ENCODE results near the gene ALAD. TPM values are rescaled to one million over a fixed set of nuclear protein-coding genes. Genes with fewer than 3 reads are reported as not detected.
A peak's percentile ranks its signal among the peaks of the same experiment; 100 is the strongest.

The ALAD gene
- total and polyA plus RNA-seq, 7 donors = 14.8 to 50.2 (median 31.0) TPM

DNA sequence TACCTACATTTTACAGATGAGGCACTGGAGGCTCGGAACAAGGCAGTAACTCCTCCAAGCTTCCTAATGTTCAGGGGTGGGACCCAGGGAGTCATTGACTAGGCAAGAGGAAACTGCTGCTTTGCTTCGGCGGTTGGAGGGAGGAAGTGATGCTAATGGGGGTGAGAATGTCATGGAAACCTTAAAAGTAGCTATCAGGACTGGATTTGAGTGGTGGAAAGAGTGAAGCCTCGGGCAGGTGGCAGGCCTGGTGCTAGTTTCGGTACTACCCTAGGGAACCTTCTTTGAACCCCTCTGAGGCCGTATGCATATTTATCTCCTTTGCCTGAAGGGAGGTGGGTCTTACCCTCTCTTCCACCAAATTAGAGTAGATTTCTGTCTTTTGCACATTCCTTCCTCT lies 50.1 kb downstream of the ALAD start:
- 27 to 46% methylated on average over 6 of the region's 6 CpGs for WGBS, 2 donors
- H3K4me1 ChIP-seq = peaks cover 0 to 16% (median 13%) of the 10 kb centered on the region in 4 donors

DNA sequence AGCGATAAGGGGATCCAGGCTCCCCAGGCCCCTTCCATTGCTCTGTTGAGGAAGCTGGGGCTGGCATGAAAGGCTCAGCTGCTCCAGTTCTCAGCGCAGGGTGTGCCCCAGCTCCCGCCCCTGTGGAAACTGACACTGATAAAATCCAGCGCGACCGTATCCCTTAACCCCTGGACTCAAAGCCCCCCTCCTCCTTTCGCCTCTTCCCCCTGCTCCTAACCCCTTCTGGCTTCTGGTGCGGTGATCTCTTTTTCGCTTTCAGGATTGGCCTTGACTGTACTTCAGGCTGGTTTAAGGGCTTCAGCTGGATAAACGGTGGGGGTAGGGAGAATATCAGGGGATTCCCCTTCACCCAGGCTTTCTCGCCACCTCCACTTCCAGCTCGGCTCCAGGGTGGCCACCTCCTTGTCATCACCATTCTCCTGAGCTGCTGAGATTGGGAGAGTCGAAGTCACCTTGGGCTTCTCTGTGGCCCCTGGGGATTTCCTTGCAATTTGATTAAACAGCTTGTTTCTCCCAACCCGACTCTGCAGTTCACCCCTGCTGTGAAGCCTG lies 50.9 kb downstream of the ALAD start:
- intact Hi-C loops (cut with DNase I) = no loop called here
- peak overlapping the region; percentile 31 to 59 (median 57) for H3K4me3 ChIP-seq
- TF ChIP-seq, protein P1, sequence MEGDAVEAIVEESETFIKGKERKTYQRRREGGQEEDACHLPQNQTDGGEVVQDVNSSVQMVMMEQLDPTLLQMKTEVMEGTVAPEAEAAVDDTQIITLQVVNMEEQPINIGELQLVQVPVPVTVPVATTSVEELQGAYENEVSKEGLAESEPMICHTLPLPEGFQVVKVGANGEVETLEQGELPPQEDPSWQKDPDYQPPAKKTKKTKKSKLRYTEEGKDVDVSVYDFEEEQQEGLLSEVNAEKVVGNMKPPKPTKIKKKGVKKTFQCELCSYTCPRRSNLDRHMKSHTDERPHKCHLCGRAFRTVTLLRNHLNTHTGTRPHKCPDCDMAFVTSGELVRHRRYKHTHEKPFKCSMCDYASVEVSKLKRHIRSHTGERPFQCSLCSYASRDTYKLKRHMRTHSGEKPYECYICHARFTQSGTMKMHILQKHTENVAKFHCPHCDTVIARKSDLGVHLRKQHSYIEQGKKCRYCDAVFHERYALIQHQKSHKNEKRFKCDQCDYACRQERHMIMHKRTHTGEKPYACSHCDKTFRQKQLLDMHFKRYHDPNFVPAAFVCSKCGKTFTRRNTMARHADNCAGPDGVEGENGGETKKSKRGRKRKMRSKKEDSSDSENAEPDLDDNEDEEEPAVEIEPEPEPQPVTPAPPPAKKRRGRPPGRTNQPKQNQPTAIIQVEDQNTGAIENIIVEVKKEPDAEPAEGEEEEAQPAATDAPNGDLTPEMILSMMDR (IDR thresholded peaks at IDR 0.05) = no peak
- TF ChIP-seq EP300 (IDR thresholded peaks at IDR 0.05) (no peak), POLR2AphosphoS5 (IDR thresholded peaks at IDR 0.05) (no peak), POLR2A (IDR thresholded peaks at IDR 0.05) (no peak)
- peak overlapping the region in 2 of 4 donors; percentile 15 to 56 for H3K27ac ChIP-seq
- peaks cover 0 to 16% (median 15%) of the 10 kb centered on the region in 4 donors for H3K4me1 ChIP-seq
- no peak for DNase-seq
- no peaks in the 10 kb centered on the region for H3K36me3 ChIP-seq
- no peaks in the 10 kb centered on the region for H3K9me3 ChIP-seq
- peaks cover 0 to 25% (median 2%) of the 10 kb centered on the region in 3 donors for H3K27me3 ChIP-seq
- WGBS, 2 donors = 2 to 9% methylated on average over 14 of the region's 14 CpGs

More for the DNA sequence above, 50.1 kb downstream of the ALAD start:
- Histone ChIP-seq H3K4me3 (no peak overlapping the region), H3K9me3 (no peaks in the 10 kb centered on the region), H3K36me3 (no peaks in the 10 kb centered on the region), H3K27ac (no peak overlapping the region), H3K27me3 (peaks cover 0 to 25% (median 2%) of the 10 kb centered on the region in 3 donors)
- no peak for DNase-seq
- TF ChIP-seq, protein P1 (IDR thresholded peaks at IDR 0.05) = no peak
- TF ChIP-seq POLR2AphosphoS5 (IDR thresholded peaks at IDR 0.05) (no peak), EP300 (IDR thresholded peaks at IDR 0.05) (no peak), POLR2A (IDR thresholded peaks at IDR 0.05) (no peak)
- intact Hi-C loops (cut with DNase I) = no loop called here

DNA sequence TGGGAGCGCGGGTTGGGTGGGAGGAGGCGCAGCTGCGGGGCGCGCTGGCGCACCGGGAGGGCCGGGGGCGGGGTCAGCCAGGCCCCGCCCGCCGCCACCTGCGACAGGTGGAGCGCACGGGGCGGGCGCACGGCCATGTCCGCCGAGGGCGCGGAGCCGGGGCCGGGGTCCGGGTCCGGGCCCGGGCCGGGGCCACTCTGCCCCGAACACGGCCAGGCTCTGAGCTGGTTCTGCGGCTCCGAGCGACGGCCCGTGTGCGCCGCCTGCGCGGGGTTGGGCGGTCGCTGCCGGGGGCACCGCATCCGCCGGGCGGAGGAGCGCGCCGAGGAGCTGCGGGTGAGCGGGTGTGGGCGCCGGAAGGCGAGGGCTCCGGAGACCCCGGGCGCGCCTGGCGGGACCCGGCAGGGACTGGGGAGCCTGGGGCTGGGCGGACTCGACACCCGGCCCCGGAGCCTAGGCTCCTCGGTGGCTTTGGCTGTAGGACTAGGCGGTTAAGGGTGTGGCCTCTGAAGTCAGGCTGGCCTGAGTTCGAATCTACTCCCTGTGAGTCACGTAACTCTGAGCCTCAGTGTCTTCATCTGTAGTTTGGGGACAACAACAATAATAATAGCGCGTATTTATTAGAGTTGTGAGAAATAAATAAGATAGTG lies 51.5 kb downstream of the ALAD start, which contains the start of gene BSPRY:
BSPRY (plus strand) TSS at position 97 of the 650 bp plus-strand sequence; CDS start at position 136, 39 bp downstream.
- H3K27me3 ChIP-seq = peaks cover 0 to 25% (median 2%) of the 10 kb centered on the region in 3 donors
- intact Hi-C loops (cut with DNase I) = loop anchor here (2.0 to 10.0 kb wide), 2 partner anchors 51 to 235 kb away; partner anchors contain the start of gene ALAD
- 1% methylated on average over 71 of the region's 71 CpGs for WGBS, 2 donors
- H3K4me1 ChIP-seq = peaks cover 0 to 21% (median 18%) of the 10 kb centered on the region in 4 donors
- H3K9me3 ChIP-seq = no peaks in the 10 kb centered on the region
- peak within 1 kb of the TSS in 3 of 4 donors; percentile 15 to 56 (median 38) for H3K27ac ChIP-seq
- DNase-seq = no peak
- TF ChIP-seq POLR2AphosphoS5 (IDR thresholded peaks at IDR 0.05) (no peak), POLR2A (IDR thresholded peaks at IDR 0.05) (no peak), EP300 (IDR thresholded peaks at IDR 0.05) (no peak)
- TF ChIP-seq, protein P1 (IDR thresholded peaks at IDR 0.05) = no peak
- no peaks in the 10 kb centered on the region for H3K36me3 ChIP-seq
- H3K4me3 ChIP-seq = peak within 1 kb of the TSS; percentile 31 to 59 (median 57)

DNA sequence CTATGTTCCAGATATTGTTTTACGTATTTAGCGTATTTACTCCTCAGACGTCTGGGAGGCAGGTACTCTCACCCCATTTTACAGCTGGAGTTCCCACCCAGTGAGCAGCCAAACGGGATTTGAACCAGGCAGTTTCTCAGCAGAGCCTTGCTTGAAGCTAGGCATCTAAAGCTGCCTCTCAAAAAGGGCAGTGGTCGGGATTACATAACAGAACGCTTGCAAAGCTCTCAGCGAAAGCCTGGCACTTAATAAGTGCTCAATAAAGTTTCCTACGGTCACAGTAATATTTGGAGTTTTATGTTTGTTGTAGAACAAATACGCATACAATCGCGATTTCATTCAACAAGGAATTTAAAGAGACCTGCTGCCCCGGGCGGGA lies 52.0 kb downstream of the ALAD start:
- TF ChIP-seq, protein P1 (IDR thresholded peaks at IDR 0.05) = no peak
- TF ChIP-seq POLR2AphosphoS5 (IDR thresholded peaks at IDR 0.05) (no peak), EP300 (IDR thresholded peaks at IDR 0.05) (no peak), POLR2A (IDR thresholded peaks at IDR 0.05) (no peak)
- WGBS, 2 donors = 5 to 25% methylated on average over 13 of the region's 13 CpGs
- no peaks in the 10 kb centered on the region for H3K9me3 ChIP-seq
- H3K4me3 ChIP-seq = peak overlapping the region in 3 of 4 donors; percentile 56 to 59 (median 58)
- peaks cover 0 to 26% (median 22%) of the 10 kb centered on the region in 4 donors for H3K4me1 ChIP-seq
- peak overlapping the region in 2 of 4 donors; percentile 3 to 56 for H3K27ac ChIP-seq
- DNase-seq = no peak
- no peaks in the 10 kb centered on the region for H3K36me3 ChIP-seq
- intact Hi-C loops (cut with DNase I) = loop anchor here (2.0 to 10.0 kb wide), 2 partner anchors 52 to 236 kb away; partner anchors contain the start of gene ALAD
- peaks cover 0 to 25% (median 2%) of the 10 kb centered on the region in 3 donors for H3K27me3 ChIP-seq

Measured in sigmoid colon (tissue), 7 donors.